H1 (cell line): ENCODE measurements around the gene SHMT1. TPM values are rescaled to one million over a fixed set of nuclear protein-coding genes. Genes with fewer than 3 reads are reported as not detected.
A peak's percentile ranks its signal among the peaks of the same experiment; 100 is the strongest.

ENCODE experiments used
- CTCF ChIA-PET: fragments of 300-600 bp; sonication (Branson Sonifier 250); formaldehyde crosslinking; loops from one replicate; lab custom pipeline; 2021; ENCODE audit not compliant: partially characterized antibody; lab: Charles Lee
- POLR2A ChIA-PET: fragments of 300-600 bp; sonication (Branson Sonifier 250); formaldehyde crosslinking; loops from one replicate; lab custom pipeline; 2021; ENCODE audit warnings: inconsistent platforms; ENCODE audit not compliant: partially characterized antibody; lab: Charles Lee
- DNase-seq, 2 experiments: peaks; one replicate each; pipeline versions ENCODE4 v3.0.0 to v3.0.0-alpha.2; 2010 to 2022; ENCODE audit warnings: low spot score in 2 of 2, low read depth in 1 of 2, mixed read lengths in 1 of 2
- FAIRE-seq: peaks from 2 replicates; lab custom pipeline; 2011; peaks lifted over from hg19 to GRCh38; lab: Jason Lieb, UNC
- H2AFZ ChIP-seq: 2 replicates; pipeline ENCODE4 v1.8.1; 2012; ENCODE audit warnings: low read length, inconsistent platforms
- H2AK5ac ChIP-seq: 2 replicates; pipeline ENCODE4 v1.6.1; 2013; ENCODE audit warnings: low read depth, low read length
- H2BK120ac ChIP-seq: replicated peaks from 2 replicates; pipeline ENCODE3; 2013; ENCODE audit warnings: low read depth, low read length, inconsistent platforms
- H2BK12ac ChIP-seq: 2 replicates; pipeline ENCODE4 v1.6.1; 2013; ENCODE audit warnings: low read depth, low read length
- H2BK15ac ChIP-seq: 2 replicates; pipeline ENCODE4 v1.6.1; 2013; ENCODE audit warnings: low read length
- H2BK20ac ChIP-seq: 2 replicates; pipeline ENCODE4 v1.6.1; 2013; ENCODE audit warnings: low read length
- H2BK5ac ChIP-seq: 2 replicates; pipeline ENCODE4 v1.6.1; 2013; ENCODE audit warnings: low read depth, low read length
- H3K14ac ChIP-seq: 2 replicates; pipeline ENCODE4 v1.6.1; 2013; ENCODE audit warnings: inconsistent platforms; ENCODE audit not compliant: insufficient read length
- H3K18ac ChIP-seq: 2 replicates; pipeline ENCODE4 v1.6.1; 2013; ENCODE audit warnings: low read length; ENCODE audit errors: extremely low read depth
- H3K23ac ChIP-seq: 2 replicates; pipeline ENCODE4 v1.6.1; 2013; ENCODE audit warnings: inconsistent platforms; ENCODE audit not compliant: insufficient read length
- H3K23me2 ChIP-seq: 2 replicates; pipeline ENCODE4 v1.6.1; 2013; ENCODE audit warnings: low read depth, low read length
- H3K27ac ChIP-seq: 2 replicates; pipeline ENCODE4 v1.6.1; 2011; ENCODE audit warnings: low read depth, low read length, inconsistent platforms
- H3K27me3 ChIP-seq, 4 experiments: replicated peaks in 1 of 4; 1 replicate in 1 of 4; 2 replicates in 3 of 4; pipeline versions ENCODE4 v1.6.1 to v1.8.1; 2011 to 2013; ENCODE audit warnings: low read length in 3 of 4, mild to moderate bottlenecking in 3 of 4, inconsistent platforms in 2 of 4, mixed read lengths in 2 of 4, moderate library complexity in 1 of 4; ENCODE audit not compliant: control insufficient read depth in 3 of 4, insufficient read depth in 3 of 4; ENCODE audit errors: extremely low read depth in 1 of 4
- H3K36me3 ChIP-seq, 4 experiments: 2 replicates each; pipeline versions ENCODE4 v1.6.1 to v1.8.1; 2011 to 2013; ENCODE audit warnings: mild to moderate bottlenecking in 4 of 4, low read length in 3 of 4, moderate library complexity in 2 of 4, control low read depth in 1 of 4, inconsistent platforms in 1 of 4; ENCODE audit not compliant: insufficient read depth in 4 of 4, control insufficient read depth in 2 of 4
- H3K4ac ChIP-seq: replicated peaks from 2 replicates; pipeline ENCODE3; 2013; ENCODE audit warnings: low read length, low read depth, mixed read lengths, inconsistent platforms; ENCODE audit not compliant: insufficient read length
- H3K4me1 ChIP-seq, 4 experiments: replicated peaks in 1 of 4; 1 replicate in 1 of 4; 2 replicates in 3 of 4; pipeline versions ENCODE4 v1.6.1 to v1.8.1; 2011 to 2013; ENCODE audit warnings: low read length in 3 of 4, inconsistent platforms in 2 of 4, mixed read lengths in 1 of 4; ENCODE audit not compliant: insufficient read depth in 4 of 4, control insufficient read depth in 3 of 4
- H3K4me2 ChIP-seq, 2 experiments: 2 replicates each; pipeline versions ENCODE4 v1.6.1 to v1.8.1; 2011 to 2013; ENCODE audit warnings: low read depth in 2 of 2, low read length in 2 of 2, control low read depth in 1 of 2, inconsistent platforms in 1 of 2, mild to moderate bottlenecking in 1 of 2; ENCODE audit not compliant: insufficient read depth in 1 of 2
- H3K4me3 ChIP-seq, 4 experiments: fragments of 200-600, 300-600 bp in 1 of 4; sonication (generic), shearing (Covaris generic), sonication (Bioruptor Twin) in 1 of 4; 2 replicates each; pipeline versions ENCODE4 v1.5.1 to v1.8.1; 2011 to 2016; ENCODE audit warnings: low read length in 4 of 4, low read depth in 3 of 4, control low read depth in 2 of 4, inconsistent platforms in 2 of 4, mild to moderate bottlenecking in 2 of 4, mixed read lengths in 1 of 4, moderate library complexity in 1 of 4; ENCODE audit not compliant: insufficient read depth in 2 of 4; ENCODE audit errors: extremely low read depth in 1 of 4
- H3K56ac ChIP-seq: replicated peaks from 2 replicates; pipeline ENCODE3; 2013; ENCODE audit warnings: low read depth, mild to moderate bottlenecking, mixed read lengths, low read length, inconsistent platforms; ENCODE audit not compliant: insufficient read length
- H3K79me1 ChIP-seq: 2 replicates; pipeline ENCODE4 v1.6.1; 2013; ENCODE audit warnings: low read depth, low read length, control low read depth
- H3K79me2 ChIP-seq, 2 experiments: 2 replicates each; pipeline versions ENCODE4 v1.6.1 to v1.8.1; 2012 to 2013; ENCODE audit warnings: low read length in 2 of 2, mild to moderate bottlenecking in 2 of 2, inconsistent platforms in 1 of 2; ENCODE audit not compliant: insufficient read depth in 2 of 2, control insufficient read depth in 1 of 2
- H3K9ac ChIP-seq, 4 experiments: replicated peaks in 1 of 4; 1 replicate in 1 of 4; 2 replicates in 3 of 4; pipeline versions ENCODE4 v1.6.1 to v1.8.1; 2011 to 2013; ENCODE audit warnings: low read depth in 3 of 4, low read length in 3 of 4, control low read depth in 2 of 4, mild to moderate bottlenecking in 2 of 4, moderate library complexity in 2 of 4, inconsistent platforms in 1 of 4; ENCODE audit errors: extremely low read depth in 1 of 4
- H3K9me3 ChIP-seq, 2 experiments: 2 replicates each; pipeline versions ENCODE4 v1.6.1 to v1.8.1; 2012 to 2013; ENCODE audit warnings: mild to moderate bottlenecking in 2 of 2, moderate library complexity in 2 of 2, control low read depth in 1 of 2, inconsistent platforms in 1 of 2, low read depth in 1 of 2, low read length in 1 of 2, mixed read lengths in 1 of 2; ENCODE audit not compliant: insufficient read depth in 2 of 2
- H4K20me1 ChIP-seq, 2 experiments: replicated peaks in 1 of 2; 2 replicates each; pipeline versions ENCODE3 to v1.8.1; 2011 to 2013; ENCODE audit warnings: inconsistent platforms in 2 of 2, low read length in 2 of 2, mild to moderate bottlenecking in 1 of 2; ENCODE audit not compliant: insufficient read depth in 2 of 2, control insufficient read depth in 1 of 2
- H4K5ac ChIP-seq: 2 replicates; pipeline ENCODE4 v1.6.1; 2013; ENCODE audit warnings: low read length, low read depth, mixed read lengths, inconsistent platforms; ENCODE audit not compliant: insufficient read length
- H4K8ac ChIP-seq: 2 replicates; pipeline ENCODE4 v1.8.0; 2013; ENCODE audit warnings: mild to moderate bottlenecking, moderate library complexity, low read length, inconsistent platforms; ENCODE audit not compliant: insufficient read depth; ENCODE audit errors: extremely low read depth
- H4K91ac ChIP-seq: replicated peaks from 2 replicates; pipeline ENCODE3; 2013; ENCODE audit warnings: low read length, mixed read lengths, inconsistent platforms; ENCODE audit not compliant: insufficient read length
- ATF2 ChIP-seq: IDR thresholded peaks from 2 replicates; pipeline ENCODE4 v1.6.1; 2012; ENCODE audit warnings: low read length, inconsistent platforms
- BACH1 ChIP-seq: IDR thresholded peaks from 2 replicates; pipeline ENCODE4 v1.6.1; 2012; ENCODE audit warnings: low read length, improper control_type of control experiment
- CHD1 ChIP-seq: IDR thresholded peaks from 2 replicates; pipeline ENCODE4 v1.6.1; 2012; ENCODE audit warnings: low read depth, low read length, improper control_type of control experiment
- CREB1 ChIP-seq: IDR thresholded peaks from 2 replicates; pipeline ENCODE4 v1.6.1; 2012; ENCODE audit warnings: inconsistent platforms
- CTCF ChIP-seq, 3 experiments: IDR thresholded peaks; 1 replicate in 2 of 3; 2 replicates in 1 of 3; pipeline versions ENCODE4 v1.5.1 to v1.6.1; 2011; ENCODE audit warnings: low read length in 3 of 3, mild to moderate bottlenecking in 3 of 3, inconsistent platforms in 2 of 3, low read depth in 1 of 3, moderate library complexity in 1 of 3; ENCODE audit not compliant: insufficient read depth in 1 of 3; ENCODE audit errors: control extremely low read depth in 1 of 3
- GABPA ChIP-seq: IDR thresholded peaks from 2 replicates; pipeline ENCODE4 v1.6.1; 2011; ENCODE audit warnings: mild to moderate bottlenecking, low read length, moderate library complexity, borderline replicate concordance; ENCODE audit not compliant: insufficient read depth
- JUN ChIP-seq: IDR thresholded peaks from 2 replicates; pipeline ENCODE4 v1.6.1; 2011; ENCODE audit warnings: low read depth, mild to moderate bottlenecking, improper control_type of control experiment, low read length
- KDM1A ChIP-seq: fragments of 200-600, 300-600 bp; sonication (generic); IDR thresholded peaks from 2 replicates; pipeline ENCODE4 v1.7.1; 2016; ENCODE audit warnings: mild to moderate bottlenecking, low read length, borderline replicate concordance
- TCF12 ChIP-seq: IDR thresholded peaks from 2 replicates; pipeline ENCODE4 v1.6.1; 2011; ENCODE audit warnings: low read depth, mild to moderate bottlenecking, low read length
- YY1 ChIP-seq: IDR thresholded peaks from 2 replicates; pipeline ENCODE4 v1.6.1; 2011; ENCODE audit warnings: low read depth, mild to moderate bottlenecking, low read length
- WGBS, 2 experiments: shearing (Covaris generic) in 1 of 2; methylation state at CpG; one replicate each; pipeline versions ENCODE4 v1.1.6 to v1.1.7; 2013 to 2015; ENCODE audit warnings: low lambda C conversion rate in 2 of 2, mixed read lengths in 2 of 2, inconsistent platforms in 1 of 2, low coverage in 1 of 2, missing lambda C conversion rate in 1 of 2; ENCODE audit not compliant: insufficient replicate concordance in 2 of 2, insufficient coverage in 1 of 2, insufficient read length in 1 of 2; ENCODE audit errors: extremely low coverage in 1 of 2, missing lambda C conversion rate in 1 of 2; 5-methylcytosine and 5-hydroxymethylcytosine counted together
- polyA plus RNA-seq, 7 experiments: library from polyadenylated mRNA; depleted of rRNA in 3 of 7; stranded (reverse) in 5 of 7; unstranded in 2 of 7; fragments of >200 nt in 5 of 7; fragments of 200-250 nt in 2 of 7; gene quantifications; 1 replicate in 5 of 7; 2 replicates in 1 of 7; 4 replicates in 1 of 7; pipeline versions ENCODE4 v1.2.1 to v1.2.3, GENCODE V29; 2011 to 2013; ENCODE audit warnings: missing spikeins in 2 of 7, mixed read lengths in 2 of 7
- total RNA-seq: library from RNA; stranded (reverse); fragmentation: NEBNext Ultra II Directional; extraction: Animal tissue kit (Norgen Biotek cat#: 25700); gene quantifications from 2 replicates; pipeline ENCODE4 v1.2.1, GENCODE V29; 2021

Gene SHMT1
- total and polyA plus RNA-seq, 2 of the 8 experiments (the other 6 are each of a cell fraction or from before 2014, with no cell fraction given), result 30.7 to 39.3 TPM

GRCh38 chr17:18322522-18322921, 40.8 kb downstream of the SHMT1 start:
- Histone ChIP-seq H2AK5ac (no peak overlapping the region), H3K14ac (no peak overlapping the region), H2BK15ac (no peak overlapping the region), H2BK5ac (no peak overlapping the region), H3K79me1 (peaks cover 14% of the 10 kb centered on the region), H3K27me3 (no peaks in the 10 kb centered on the region), H3K9ac (no peak overlapping the region), H4K20me1 (peaks cover 7 to 28% of the 10 kb centered on the region in 2 experiments), H2AFZ (no peak overlapping the region), H3K23me2 (no peaks in the 10 kb centered on the region), H3K36me3 (peaks cover 12 to 30% (median 24%) of the 10 kb centered on the region in 4 experiments), H4K5ac (no peak overlapping the region), H2BK20ac (no peak overlapping the region), H3K18ac (no peak overlapping the region), H2BK12ac (no peak overlapping the region), H3K27ac (no peak overlapping the region), H3K56ac (no peak overlapping the region), H3K79me2 (peaks cover 0 to 28% of the 10 kb centered on the region in 2 experiments; a peak in 2 of 4 replicates), H2BK120ac (no peak overlapping the region), H3K23ac (no peak overlapping the region), H3K9me3 (no peaks in the 10 kb centered on the region), H4K91ac (no peak overlapping the region), H3K4ac (no peak overlapping the region), H3K4me3 (no peak overlapping the region), H3K4me1 (peaks cover 0 to 3% (median 0%) of the 10 kb centered on the region in 4 experiments; a peak in 2 of 7 replicates), H4K8ac (peak overlapping the region; percentile 41; the same call in 1 of the 2 replicates), H3K4me2 (no peak overlapping the region)
- POLR2A ChIA-PET, result interaction anchor here (0.8 to 8.8 kb wide), 8 partner anchors 8 to 75 kb away, joined by 3 to 52 read pairs (median 6); partner anchors contain the start of genes EVPLL, SMCR8 and TOP3A
- 96% methylated on average over 11 of the region's 12 CpGs; no CpG with 5 or more reads in 1 of the 2 experiments for WGBS, 2 experiments
- FAIRE-seq (no peak), DNase-seq (no peak)
- CTCF ChIA-PET, result interaction anchor here (0.7 to 4.6 kb wide), 16 partner anchors 9 to 709 kb away, joined by 3 to 58 read pairs (median 4); no protein-coding TSS in a partner anchor
- TF ChIP-seq YY1 (no peak), JUN (no peak), BACH1 (no peak), CTCF (IDR thresholded peaks at IDR 0.05; ENCODE audit: control extremely low read depth in 1 of 3, insufficient read depth in 1 of 3, low read depth in 1 of 3, low read length in 3 of 3) (no peak), ATF2 (no peak), GABPA (no peak), CHD1 (no peak), CREB1 (no peak), TCF12 (no peak), KDM1A (no peak)
